GM18519 (cell line): ENCODE data around the gene MTCL1.

ENCODE experiments used
- ATAC-seq: cut with Tn5 transposase; IDR thresholded peaks from one replicate; pipeline ENCODE4 v1.9.1; 2021; ENCODE audit warnings: mild to moderate bottlenecking, moderate library complexity; ENCODE audit not compliant: unreplicated experiment, low FRiP score

Gene MTCL1

GRCh38 chr18:8826514-8826913 lies 121.2 kb downstream of the MTCL1 start:
- ATAC-seq: no peak

- no peak for ATAC-seq
Observed at GRCh38 chr18:8826971-8827370, 121.6 kb downstream of the MTCL1 start.

- no peak for ATAC-seq
Observed at GRCh38 chr18:8828300-8828699, 122.9 kb downstream of the MTCL1 start.

- no peak for ATAC-seq
Observed at GRCh38 chr18:8828798-8829197, 123.4 kb downstream of the MTCL1 start.

- no peak for ATAC-seq
Observed at GRCh38 chr18:8830067-8831060, 125.0 kb downstream of the MTCL1 start.

GRCh38 chr18:8831112-8831511 lies 125.8 kb downstream of the MTCL1 start:
- no peak for ATAC-seq

GRCh38 chr18:8831531-8831930 lies 126.2 kb downstream of the MTCL1 start:
- no peak for ATAC-seq

GRCh38 chr18:8833480-8833879 lies 128.1 kb downstream of the MTCL1 start:
- ATAC-seq: no peak

GRCh38 chr18:8834881-8835280 lies 129.5 kb downstream of the MTCL1 start:
- ATAC-seq: no peak

- ATAC-seq: no peak
Observed at GRCh38 chr18:8835521-8835953, 130.2 kb downstream of the MTCL1 start.

GRCh38 chr18:8839281-8839680 lies 133.9 kb downstream of the MTCL1 start:
- ATAC-seq: no peak

GRCh38 chr18:8841781-8842485 lies 136.6 kb downstream of the MTCL1 start:
- ATAC-seq: no peak

GRCh38 chr18:8842506-8842905 lies 137.2 kb downstream of the MTCL1 start:
- no peak for ATAC-seq

- ATAC-seq: no peak
Observed at GRCh38 chr18:8843005-8843404, 137.6 kb downstream of the MTCL1 start.

GRCh38 chr18:8844721-8845148 lies 139.4 kb downstream of the MTCL1 start:
- ATAC-seq: no peak

GRCh38 chr18:8845506-8845905 lies 140.2 kb downstream of the MTCL1 start:
- no peak for ATAC-seq

- no peak for ATAC-seq
Observed at GRCh38 chr18:8847066-8847755, 141.9 kb downstream of the MTCL1 start.

- no peak for ATAC-seq
Observed at GRCh38 chr18:8847900-8848299, 142.5 kb downstream of the MTCL1 start.

GRCh38 chr18:8848541-8848940 lies 143.2 kb downstream of the MTCL1 start:
- ATAC-seq: no peak

- ATAC-seq: no peak
Observed at GRCh38 chr18:8849696-8850095, 144.3 kb downstream of the MTCL1 start.

- no peak for ATAC-seq
Observed at GRCh38 chr18:8851659-8852058, 146.3 kb downstream of the MTCL1 start.
